GM12878 (cell line): Measurements from ENCODE around the gene CD151. TPM values are rescaled to one million over a fixed set of nuclear protein-coding genes. Genes with fewer than 3 reads are reported as not detected.
A peak's percentile ranks its signal among the peaks of the same experiment; 100 is the strongest.

ENCODE experiments used
- ATAC-seq: fragments of 200-7000 bp; cut with Tn5 transposase; 3 replicates; pipeline ENCODE4 v1.9.1; 2020; ENCODE audit warnings: mild to moderate bottlenecking, moderate library complexity
- BruUV-seq: library from RNA; stranded (reverse); fragments of 400-500 nt; replicated peaks from 2 replicates; lab custom pipeline; 2021; lab: Mats Ljungman, UMichigan
- CTCF ChIA-PET: fragments of 300-600 bp; sonication (Branson Sonifier 250); formaldehyde crosslinking; extraction: SDS; loops from one replicate; lab custom pipeline; 2021; ENCODE audit warnings: inconsistent platforms; lab: Yijun Ruan, JAX
- POLR2A ChIA-PET: fragments of 350-600 bp; formaldehyde crosslinking; extraction: SDS; loops from one replicate; lab custom pipeline; 2021; ENCODE audit warnings: inconsistent platforms; lab: Charles Lee
- RAD21 ChIA-PET: fragments of 300-600 bp; sonication (Branson Sonifier 250); formaldehyde crosslinking; loops from one replicate; lab custom pipeline; 2023; ENCODE audit warnings: antibody characterized with exemption; ENCODE audit not compliant: unreplicated experiment; lab: Charles Lee
- SMC1A ChIA-PET: fragments of 300-600 bp; sonication (Branson Sonifier 250); formaldehyde crosslinking; loops from one replicate; lab custom pipeline; 2023; ENCODE audit not compliant: unreplicated experiment, uncharacterized antibody; lab: Charles Lee
- DNase-seq: peaks from one replicate; pipeline ENCODE4 v3.0.0-alpha.2; 2011; ENCODE audit warnings: low read depth, low spot score
- FAIRE-seq: peaks from 3 replicates; lab custom pipeline; 2011; peaks lifted over from hg19 to GRCh38; lab: Jason Lieb, UNC
- H2AFZ ChIP-seq: 2 replicates; pipeline ENCODE4 v1.6.0; 2011; ENCODE audit warnings: low read depth, low read length, control low read depth; ENCODE audit not compliant: control insufficient read depth
- H3K27ac ChIP-seq: 2 replicates; pipeline ENCODE4 v1.5.1; 2011; ENCODE audit warnings: control low read depth; ENCODE audit not compliant: control insufficient read depth, insufficient read depth
- H3K27me3 ChIP-seq, 2 experiments: replicated peaks in 1 of 2; 2 replicates each; pipeline versions ENCODE4 v1.6.0 to v1.6.1; 2011; ENCODE audit warnings: low read length in 1 of 2; ENCODE audit not compliant: control insufficient read depth in 2 of 2, insufficient read depth in 2 of 2
- H3K36me3 ChIP-seq, 2 experiments: 2 replicates each; pipeline ENCODE4 v1.5.1; 2011; ENCODE audit warnings: low read length in 1 of 2; ENCODE audit not compliant: control insufficient read depth in 2 of 2, insufficient read depth in 2 of 2
- H3K4me1 ChIP-seq: 2 replicates; pipeline ENCODE4 v1.6.1; 2011; ENCODE audit warnings: mild to moderate bottlenecking, low read length, moderate library complexity, mixed read lengths; ENCODE audit not compliant: control insufficient read depth, insufficient read depth
- H3K4me2 ChIP-seq: 2 replicates; pipeline ENCODE4 v1.6.0; 2011; ENCODE audit warnings: control low read depth; ENCODE audit not compliant: control insufficient read depth, insufficient read depth
- H3K4me3 ChIP-seq: fragments of 200-600 bp; sonication (generic); 2 replicates; pipeline ENCODE4 v1.5.1; 2016
- H3K79me2 ChIP-seq: 2 replicates; pipeline ENCODE4 v1.6.0; 2011; ENCODE audit warnings: low read length; ENCODE audit not compliant: control insufficient read depth, insufficient read depth
- H3K9ac ChIP-seq: 2 replicates; pipeline ENCODE4 v1.8.0; 2011; ENCODE audit warnings: low read length, control low read depth, mixed read lengths; ENCODE audit not compliant: control insufficient read depth, insufficient read depth
- H3K9me3 ChIP-seq: replicated peaks from 3 replicates; pipeline ENCODE4 v1.5.1; 2011; ENCODE audit warnings: mild to moderate bottlenecking, low read length; ENCODE audit not compliant: control insufficient read depth, insufficient read depth
- H4K20me1 ChIP-seq: 2 replicates; pipeline ENCODE4 v1.6.0; 2011; ENCODE audit not compliant: control insufficient read depth, insufficient read depth
- BACH1 ChIP-seq: fragments of 450-650 bp; IDR thresholded peaks from 2 replicates; pipeline ENCODE4 v1.6.1; 2017; ENCODE audit warnings: mild to moderate bottlenecking, borderline replicate concordance
- CBX5 ChIP-seq: sonication (generic); IDR thresholded peaks from 2 replicates; pipeline ENCODE4 v1.6.1; 2016; ENCODE audit warnings: low read depth, moderate library complexity, mild to moderate bottlenecking, inconsistent platforms
- CREB1 ChIP-seq: IDR thresholded peaks from 2 replicates; pipeline ENCODE4 v1.6.1; 2012; ENCODE audit warnings: low read depth, mild to moderate bottlenecking, inconsistent platforms
- HDGF ChIP-seq: fragments of 450-650 bp; IDR thresholded peaks from 2 replicates; pipeline ENCODE4 v1.6.1; 2016; ENCODE audit warnings: antibody characterized with exemption
- NR2C1 ChIP-seq: fragments of 450-650 bp; IDR thresholded peaks from 2 replicates; pipeline ENCODE4 v1.6.1; 2017; ENCODE audit warnings: antibody characterized with exemption, mild to moderate bottlenecking, moderate library complexity
- POLR2A ChIP-seq: IDR thresholded peaks from 2 replicates; pipeline ENCODE4 v1.6.1; 2011; ENCODE audit warnings: low read depth, mild to moderate bottlenecking, low read length
- SMAD1 ChIP-seq: fragments of 450-650 bp; IDR thresholded peaks from 2 replicates; pipeline ENCODE4 v1.6.1; 2018; ENCODE audit warnings: mild to moderate bottlenecking, low read depth; ENCODE audit not compliant: partially characterized antibody
- USF2 ChIP-seq: IDR thresholded peaks from 2 replicates; pipeline ENCODE4 v1.6.1; 2011; ENCODE audit warnings: low read depth, low read length, improper control_type of control experiment, borderline replicate concordance
- ZNF207 ChIP-seq: fragments of 450-650 bp; IDR thresholded peaks from 2 replicates; pipeline ENCODE4 v1.6.1; 2014; ENCODE audit warnings: antibody characterized with exemption, mild to moderate bottlenecking, borderline replicate concordance
- WGBS: methylation state at CpG from one replicate; pipeline ENCODE4 v1.1.6; 2016; ENCODE audit warnings: low lambda C conversion rate; ENCODE audit not compliant: insufficient replicate concordance, insufficient coverage; ENCODE audit errors: missing lambda C conversion rate; 5-methylcytosine and 5-hydroxymethylcytosine counted together
- in situ Hi-C: fragments of 300-500 bp; cut with MboI; formaldehyde crosslinking; loops from 9 replicates; pipeline ENCODE4 v1.14.3; 2018; ENCODE audit warnings: mixed read lengths
- intact Hi-C: fragments of 100-400 bp; cut with micrococcal nuclease; formaldehyde crosslinking; loops from one replicate; pipeline ENCODE4 v1.14.2; 2022; ENCODE audit not compliant: unreplicated experiment
- polyA plus RNA-seq, 11 experiments: library from polyadenylated mRNA; depleted of rRNA in 4 of 11; unstranded in 6 of 11; stranded (reverse) in 5 of 11; fragments of >200 nt; fragmentation: Nextera tagmentation in 4 of 11; fragmentation: Illumina TruSeq in 1 of 11; extraction: Ambion mirVana in 4 of 11; extraction: Trizol in 1 of 11; gene quantifications; 1 replicate in 1 of 11; 2 replicates in 10 of 11; pipeline versions ENCODE4 v1.2.1 to v1.2.3, GENCODE V29; 2011 to 2016; ENCODE audit warnings: inconsistent platforms in 2 of 11, missing spikeins in 2 of 11, low read depth in 1 of 11
- total RNA-seq, 4 experiments: library from RNA; depleted of rRNA in 3 of 4; stranded (reverse); fragments of >200 nt in 3 of 4; fragmentation: Illumina TruSeq in 1 of 4; extraction: Trizol in 1 of 4; gene quantifications; 2 replicates each; pipeline versions ENCODE4 v1.2.1 to v1.2.3, GENCODE V29; 2013 to 2021

CD151 gene
- total and polyA plus RNA-seq, 10 of the 15 experiments (the other 5 are each of a cell fraction or from before 2014, with no cell fraction given), result 0.52 to 41.7 (median 14.7) TPM

- ChIA-PET CTCF (interaction anchor here (0.6 to 1.5 kb wide), 7 partner anchors 9 to 242 kb away, joined by 3 to 5 read pairs (median 3); no protein-coding TSS in a partner anchor), RAD21 (interaction anchor here (0.8 to 2.8 kb wide), 6 partner anchors 23 to 261 kb away, joined by 3 to 14 read pairs (median 4); partner anchors contain the start of genes HRAS and TMEM80), POLR2A (interaction anchor here (0.5 to 1.7 kb wide), 11 partner anchors 9 to 228 kb away, joined by 3 to 10 read pairs (median 4); partner anchors contain the start of genes PNPLA2 and RPLP2), SMC1A (interaction anchor here (1.2 kb wide), 1 partner anchor 10 kb away, joined by 3 read pairs; no protein-coding TSS in a partner anchor)
- H3K4me1 ChIP-seq, result peaks cover 15% of the 10 kb centered on the region
- no peaks in the 10 kb centered on the region for H4K20me1 ChIP-seq
- no peak for ATAC-seq
- peaks cover 30% of the 10 kb centered on the region for H3K79me2 ChIP-seq
- peak; percentile 52 for FAIRE-seq
- H3K27ac ChIP-seq, result peak overlapping the region; percentile 67
- no peaks in the 10 kb centered on the region for H3K9me3 ChIP-seq
- peak overlapping the region; percentile 79 for H3K9ac ChIP-seq
- peak overlapping the region; percentile 92; the same call in 1 of the 2 replicates for H2AFZ ChIP-seq
- TSS peak; percentile 29 for BruUV-seq
- DNase-seq, result no peak
- under 1% methylated on average over 18 of the region's 18 CpGs for WGBS
- no peaks in the 10 kb centered on the region for H3K27me3 ChIP-seq
- intact Hi-C loops, result loop anchor here (1.0 to 5.0 kb wide), 2 partner anchors 13 to 49 kb away; partner anchors contain the start of genes RPLP2 and TALDO1
- H3K4me3 ChIP-seq, result peak overlapping the region; percentile 97
- peak overlapping the region; percentile 100 for H3K4me2 ChIP-seq
- peaks cover 0 to 12% of the 10 kb centered on the region in 2 experiments; a peak in 2 of 4 replicates for H3K36me3 ChIP-seq
- TF ChIP-seq SMAD1 (no peak), CBX5 (no peak), ZNF207 (no peak), USF2 (no peak), NR2C1 (0 out of 2 replicates have a peak, but pooled peaks have one; percentile 9), CREB1 (0 out of 2 replicates have a peak, but pooled peaks have one; percentile 17), POLR2A (peak; percentile 19), BACH1 (0 out of 2 replicates have a peak, but pooled peaks have one; percentile 8), HDGF (no peak)
- TF ChIP-seq, all 136 proteins: peak for 4
- in situ Hi-C loops, result no loop called here
Observed at GRCh38 chr11:796565-797295, 36.0 kb upstream of the CD151 start.
